PC-3 (cell line): Measurements from ENCODE around the gene UBP1. TPM values are rescaled to one million over a fixed set of nuclear protein-coding genes. Genes with fewer than 3 reads are reported as not detected.

ENCODE experiments used
- ATAC-seq: fragments of 200-7000 bp; cut with Tn5 transposase; 2 replicates; pipeline ENCODE4 v1.9.1; 2020; ENCODE audit warnings: mild to moderate bottlenecking, moderate library complexity
- BruUV-seq: library from RNA; stranded (reverse); fragments of 400-500 nt; replicated peaks from 2 replicates; lab custom pipeline; 2021; lab: Mats Ljungman, UMichigan
- CTCF ChIA-PET: fragments of 300-600 bp; sonication (Branson Sonifier 250); formaldehyde crosslinking; loops from one replicate; lab custom pipeline; 2022; ENCODE audit warnings: antibody characterized with exemption; lab: Charles Lee
- POLR2A ChIA-PET: fragments of 300-600 bp; sonication (Branson Sonifier 250); formaldehyde crosslinking; loops from one replicate; lab custom pipeline; 2022; ENCODE audit warnings: antibody characterized with exemption; ENCODE audit not compliant: unreplicated experiment; lab: Charles Lee
- DNase-seq: peaks from one replicate; pipeline ENCODE4 v3.0.0-alpha.2; 2015
- H2AFZ ChIP-seq: fragments of 300-600 bp; sonication (generic); 2 replicates; pipeline ENCODE4 v1.6.0; 2016; ENCODE audit warnings: antibody characterized with exemption, low read length
- H3F3A ChIP-seq: fragments of 300-600 bp; sonication (generic); one replicate; pipeline ENCODE4 v1.6.0; 2017; ENCODE audit warnings: antibody characterized with exemption, low read length, control low read depth, mild to moderate bottlenecking; ENCODE audit not compliant: unreplicated experiment
- H3K27ac ChIP-seq: fragments of 300-600 bp; sonication (generic); 2 replicates; pipeline ENCODE4 v1.5.1; 2016; ENCODE audit warnings: mild to moderate bottlenecking, low read length
- H3K27me3 ChIP-seq: fragments of 300-600 bp; sonication (generic); 2 replicates; pipeline ENCODE4 v1.6.1; 2016; ENCODE audit warnings: low read length, mixed read lengths
- H3K36me3 ChIP-seq: fragments of 300-600 bp; sonication (generic); 2 replicates; pipeline ENCODE4 v1.6.1; 2016; ENCODE audit warnings: low read depth, mixed run types, low read length, mixed read lengths
- H3K4me1 ChIP-seq: fragments of 300-600 bp; sonication (generic); 2 replicates; pipeline ENCODE4 v1.5.1; 2016; ENCODE audit warnings: low read length; ENCODE audit not compliant: insufficient read depth
- H3K4me2 ChIP-seq: fragments of 300-600 bp; sonication (generic); 2 replicates; pipeline ENCODE4 v1.6.0; 2016; ENCODE audit warnings: low read length
- H3K4me3 ChIP-seq: fragments of 300-600 bp; sonication (generic); 2 replicates; pipeline ENCODE4 v1.5.1; 2016; ENCODE audit warnings: mild to moderate bottlenecking, low read length, mixed read lengths
- H3K79me2 ChIP-seq: fragments of 300-600 bp; sonication (generic); 2 replicates; pipeline ENCODE4 v1.6.1; 2017; ENCODE audit warnings: low read length, mixed read lengths
- H3K9ac ChIP-seq: fragments of 300-600 bp; sonication (generic); 2 replicates; pipeline ENCODE4 v1.6.0; 2016; ENCODE audit warnings: mild to moderate bottlenecking, low read length
- H3K9me2 ChIP-seq: fragments of 300-600 bp; sonication (generic); replicated peaks from 2 replicates; pipeline ENCODE4 v1.6.1; 2016; ENCODE audit warnings: mixed run types, low read length, mixed read lengths
- H3K9me3 ChIP-seq: fragments of 300-600 bp; sonication (generic); 2 replicates; pipeline ENCODE4 v1.6.1; 2016; ENCODE audit warnings: low read length, mixed read lengths
- H4K20me1 ChIP-seq: fragments of 300-600 bp; sonication (generic); 2 replicates; pipeline ENCODE4 v1.6.1; 2016; ENCODE audit warnings: low read length, mixed read lengths
- EZH2 ChIP-seq: fragments of 300-600 bp; sonication (generic); IDR thresholded peaks from one replicate; pipeline ENCODE4 v1.6.1; 2017; ENCODE audit warnings: antibody characterized with exemption, mild to moderate bottlenecking, low read length; ENCODE audit not compliant: unreplicated experiment
- EZH2phosphoT487 ChIP-seq: fragments of 300-600 bp; sonication (generic); IDR thresholded peaks from 2 replicates; pipeline ENCODE4 v1.6.1; 2018; ENCODE audit warnings: mild to moderate bottlenecking, antibody characterized with exemption, low read length, borderline replicate concordance
- intact Hi-C: fragments of 100-400 bp; cut with micrococcal nuclease; formaldehyde crosslinking; loops from 2 replicates; pipeline ENCODE4 v1.9.0; 2023
- total RNA-seq: library from RNA; depleted of rRNA; stranded (reverse); fragments of >200 nt; gene quantifications from 2 replicates; pipeline ENCODE4 v1.2.3, GENCODE V29; 2014
- TF ChIP-seq, protein P1 (sequence below): fragments of 300-600 bp; sonication (generic); conservative IDR thresholded peaks from 2 replicates; pipeline ENCODE4 v1.5.1; 2017; ENCODE audit warnings: antibody characterized with exemption, low read depth, mild to moderate bottlenecking, low read length

UBP1 gene
- total RNA-seq, 1 experiment from 2014 or later, result 49.3 TPM

DNA sequence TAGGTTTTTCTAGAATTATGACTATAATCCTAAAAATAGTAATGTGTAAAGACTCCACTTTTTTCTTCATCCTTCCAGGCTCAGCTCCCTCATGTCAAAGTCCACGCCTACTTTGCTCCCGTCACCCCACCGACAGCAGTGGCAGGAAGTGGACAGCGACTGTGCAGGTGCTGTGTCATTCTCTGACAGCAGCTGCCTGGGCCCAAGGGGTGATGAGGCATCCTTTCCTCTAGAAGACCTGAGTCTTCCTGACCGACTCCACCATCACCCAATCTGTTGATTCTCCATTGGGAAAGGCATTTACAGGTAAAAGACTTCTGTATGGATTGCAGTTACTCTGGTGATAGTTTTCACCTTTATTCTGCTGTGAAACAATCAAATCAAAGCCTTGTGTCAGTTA lies 54.8 kb downstream of the UBP1 start:
- ChIA-PET CTCF (no interaction called here), POLR2A (no interaction called here)
- H3K9me2 ChIP-seq, result no peaks in the 10 kb centered on the region
- H3F3A ChIP-seq, result no peaks in the 10 kb centered on the region
- H3K36me3 ChIP-seq, result peaks cover 58% of the 10 kb centered on the region
- intact Hi-C loops, result no loop called here
- no peak overlapping the region for H3K9ac ChIP-seq
- H2AFZ ChIP-seq, result no peak overlapping the region
- no peak overlapping the region for H3K27ac ChIP-seq
- H3K4me3 ChIP-seq, result no peak overlapping the region
- no peaks in the 10 kb centered on the region for H3K9me3 ChIP-seq
- no peaks in the 10 kb centered on the region for H3K27me3 ChIP-seq
- H3K79me2 ChIP-seq, result no peaks in the 10 kb centered on the region
- TF ChIP-seq, protein P1, sequence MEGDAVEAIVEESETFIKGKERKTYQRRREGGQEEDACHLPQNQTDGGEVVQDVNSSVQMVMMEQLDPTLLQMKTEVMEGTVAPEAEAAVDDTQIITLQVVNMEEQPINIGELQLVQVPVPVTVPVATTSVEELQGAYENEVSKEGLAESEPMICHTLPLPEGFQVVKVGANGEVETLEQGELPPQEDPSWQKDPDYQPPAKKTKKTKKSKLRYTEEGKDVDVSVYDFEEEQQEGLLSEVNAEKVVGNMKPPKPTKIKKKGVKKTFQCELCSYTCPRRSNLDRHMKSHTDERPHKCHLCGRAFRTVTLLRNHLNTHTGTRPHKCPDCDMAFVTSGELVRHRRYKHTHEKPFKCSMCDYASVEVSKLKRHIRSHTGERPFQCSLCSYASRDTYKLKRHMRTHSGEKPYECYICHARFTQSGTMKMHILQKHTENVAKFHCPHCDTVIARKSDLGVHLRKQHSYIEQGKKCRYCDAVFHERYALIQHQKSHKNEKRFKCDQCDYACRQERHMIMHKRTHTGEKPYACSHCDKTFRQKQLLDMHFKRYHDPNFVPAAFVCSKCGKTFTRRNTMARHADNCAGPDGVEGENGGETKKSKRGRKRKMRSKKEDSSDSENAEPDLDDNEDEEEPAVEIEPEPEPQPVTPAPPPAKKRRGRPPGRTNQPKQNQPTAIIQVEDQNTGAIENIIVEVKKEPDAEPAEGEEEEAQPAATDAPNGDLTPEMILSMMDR, result no peak
- TF ChIP-seq EZH2phosphoT487 (no peak), EZH2 (no peak)
- no peaks in the 10 kb centered on the region for H4K20me1 ChIP-seq
- H3K4me2 ChIP-seq, result no peak overlapping the region
- no peak for DNase-seq
- BruUV-seq, result no TSS peak
- H3K4me1 ChIP-seq, result peaks cover 12% of the 10 kb centered on the region
- ATAC-seq, result no peak

DNA sequence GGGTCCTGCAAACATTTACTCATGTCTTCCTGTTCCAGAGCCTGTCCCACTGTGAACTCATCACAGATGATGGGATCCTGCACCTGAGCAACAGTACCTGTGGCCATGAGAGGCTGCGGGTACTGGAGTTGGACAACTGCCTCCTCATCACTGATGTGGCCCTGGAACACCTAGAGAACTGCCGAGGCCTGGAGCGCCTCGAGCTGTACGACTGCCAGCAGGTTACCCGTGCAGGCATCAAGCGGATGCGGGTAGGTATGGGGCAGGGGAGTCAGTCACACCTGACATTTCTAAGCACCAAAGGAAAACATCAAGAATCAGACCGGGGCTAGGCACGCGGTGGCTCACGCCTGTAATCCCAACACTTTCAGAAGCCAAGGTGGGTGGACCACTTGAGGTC lies 56.3 kb downstream of the UBP1 start:
- no peak for DNase-seq
- Histone ChIP-seq H3K9me2 (no peaks in the 10 kb centered on the region), H2AFZ (no peak overlapping the region), H3K4me1 (peaks cover 10% of the 10 kb centered on the region), H3K9ac (no peak overlapping the region), H3K27ac (no peak overlapping the region), H3F3A (no peaks in the 10 kb centered on the region), H3K36me3 (peaks cover 45% of the 10 kb centered on the region), H3K4me2 (no peak overlapping the region), H3K4me3 (no peak overlapping the region), H4K20me1 (no peaks in the 10 kb centered on the region), H3K79me2 (no peaks in the 10 kb centered on the region), H3K9me3 (no peaks in the 10 kb centered on the region), H3K27me3 (no peaks in the 10 kb centered on the region)
- no TSS peak for BruUV-seq
- CTCF ChIA-PET, result no interaction called here
- intact Hi-C loops, result no loop called here
- TF ChIP-seq, protein P1, result no peak
- TF ChIP-seq EZH2phosphoT487, result no peak
- no peak for TF ChIP-seq EZH2
- no peak for ATAC-seq
- POLR2A ChIA-PET, result no interaction called here

DNA sequence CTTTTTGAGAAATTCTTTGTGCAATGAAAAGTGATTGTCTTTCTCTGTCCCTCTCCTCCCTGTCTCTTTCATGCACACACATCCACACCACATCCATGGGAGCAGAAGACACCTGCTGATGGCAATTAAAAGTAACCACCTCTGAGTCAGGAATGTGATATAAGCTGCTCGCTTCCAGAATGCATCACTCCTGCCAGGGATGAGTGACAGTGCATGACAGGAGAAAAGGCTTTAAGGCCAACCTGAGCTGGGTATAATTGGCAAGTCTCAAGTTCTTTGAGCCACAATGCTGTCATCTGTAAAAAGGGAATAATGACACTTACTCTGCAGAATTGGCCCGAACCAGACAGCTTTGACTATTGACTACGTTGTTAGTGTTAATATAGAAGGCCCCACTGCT lies 59.6 kb downstream of the UBP1 start:
- TF ChIP-seq, protein P1, result no peak
- TF ChIP-seq EZH2 (no peak), EZH2phosphoT487 (no peak)
- ChIA-PET CTCF (no interaction called here), POLR2A (interaction anchor here (0.6 kb wide), 1 partner anchor 40 kb away, joined by 4 read pairs; no protein-coding TSS in a partner anchor)
- H3K4me3 ChIP-seq, result no peak overlapping the region
- no peaks in the 10 kb centered on the region for H3K27me3 ChIP-seq
- H3F3A ChIP-seq, result no peaks in the 10 kb centered on the region
- no peak overlapping the region for H2AFZ ChIP-seq
- H3K36me3 ChIP-seq, result peaks cover 20% of the 10 kb centered on the region
- H3K79me2 ChIP-seq, result no peaks in the 10 kb centered on the region
- no peaks in the 10 kb centered on the region for H4K20me1 ChIP-seq
- BruUV-seq, result no TSS peak
- H3K4me2 ChIP-seq, result no peak overlapping the region
- H3K4me1 ChIP-seq, result peaks cover 9% of the 10 kb centered on the region
- no peaks in the 10 kb centered on the region for H3K9me3 ChIP-seq
- H3K9me2 ChIP-seq, result no peaks in the 10 kb centered on the region
- DNase-seq (no peak), ATAC-seq (no peak)
- no peak overlapping the region for H3K27ac ChIP-seq
- H3K9ac ChIP-seq, result no peak overlapping the region
- intact Hi-C loops, result no loop called here
